ENCODE measurements around the gene PRLR. TPM values are rescaled to one million over a fixed set of nuclear protein-coding genes. Genes with fewer than 3 reads are reported as not detected.

Gene PRLR
- total RNA-seq, 4 donors from 2014 or later, result 0.98 to 4.0 (median 1.6) TPM

GRCh38 chr5:35182486-35182885, 47.8 kb downstream of the PRLR start:
- no peak for TF ChIP-seq CTCF (IDR thresholded peaks at IDR 0.05; ENCODE audit: low read depth)

DNA sequence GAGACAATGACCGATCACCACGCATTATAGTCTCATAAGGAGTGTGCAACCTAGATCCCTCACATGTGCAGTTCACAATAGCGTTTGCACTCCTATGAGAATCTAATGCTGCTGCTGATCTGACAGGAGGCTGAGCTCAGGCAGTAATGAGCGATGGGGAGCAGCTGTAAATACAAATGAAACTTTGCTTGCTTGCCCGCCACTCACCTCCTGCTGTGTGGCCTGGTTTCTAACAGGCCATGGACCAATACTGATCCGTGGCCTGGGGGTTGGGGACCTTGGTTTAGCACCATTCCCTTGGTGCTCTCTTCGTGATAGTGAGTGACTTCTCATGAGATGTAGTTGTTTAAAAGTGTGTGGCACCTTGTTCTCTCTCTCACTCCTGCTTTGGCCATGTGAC, 50.2 kb downstream of the PRLR start:
- no peak for TF ChIP-seq CTCF (IDR thresholded peaks at IDR 0.05; ENCODE audit: low read depth)

- no peak for TF ChIP-seq CTCF (IDR thresholded peaks at IDR 0.05; ENCODE audit: low read depth)
Measured at GRCh38 chr5:35177783-35178182, 52.5 kb downstream of the PRLR start.

DNA sequence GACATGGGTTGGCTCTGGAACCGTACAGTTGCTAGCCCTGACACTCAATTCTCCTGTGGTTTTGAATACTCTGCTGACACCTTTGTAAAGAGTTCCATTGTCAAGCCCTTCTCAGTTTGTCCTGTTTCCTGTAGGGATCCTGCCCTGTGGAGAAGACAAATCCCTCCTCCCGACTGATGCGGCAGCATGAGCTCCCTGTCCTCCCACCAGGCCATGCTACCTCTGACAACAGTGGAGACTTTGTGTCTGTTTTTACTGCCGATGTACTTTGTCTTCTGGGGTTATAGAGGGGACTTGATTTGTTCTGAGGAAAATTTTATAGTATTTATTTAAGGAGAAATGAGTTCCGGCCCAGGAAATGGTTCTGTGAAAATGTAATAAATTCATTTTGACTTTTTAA, 57.8 kb downstream of the PRLR start:
- TF ChIP-seq CTCF (IDR thresholded peaks at IDR 0.05; ENCODE audit: low read depth), result no peak

DNA sequence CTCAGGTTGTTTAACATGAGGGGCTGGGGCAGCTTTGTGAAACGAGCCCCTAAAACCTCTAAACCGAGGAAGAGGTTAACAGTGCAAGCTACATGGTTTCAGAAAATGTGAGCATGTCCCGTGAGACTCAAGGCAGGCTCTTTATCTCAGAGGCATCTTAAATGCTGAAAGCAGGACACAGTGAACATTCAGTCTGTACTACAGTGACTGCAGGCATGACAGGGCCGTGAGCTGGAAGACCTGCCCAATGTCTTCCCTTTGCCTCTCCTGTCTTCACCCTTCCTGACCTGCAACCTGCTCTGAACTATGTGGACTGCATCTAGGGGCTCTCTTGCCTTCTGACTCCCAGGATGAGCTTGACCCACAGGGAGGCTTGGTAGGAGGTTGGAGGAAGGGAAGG, 58.3 kb downstream of the PRLR start:
- no peak for TF ChIP-seq CTCF (IDR thresholded peaks at IDR 0.05; ENCODE audit: low read depth)

DNA sequence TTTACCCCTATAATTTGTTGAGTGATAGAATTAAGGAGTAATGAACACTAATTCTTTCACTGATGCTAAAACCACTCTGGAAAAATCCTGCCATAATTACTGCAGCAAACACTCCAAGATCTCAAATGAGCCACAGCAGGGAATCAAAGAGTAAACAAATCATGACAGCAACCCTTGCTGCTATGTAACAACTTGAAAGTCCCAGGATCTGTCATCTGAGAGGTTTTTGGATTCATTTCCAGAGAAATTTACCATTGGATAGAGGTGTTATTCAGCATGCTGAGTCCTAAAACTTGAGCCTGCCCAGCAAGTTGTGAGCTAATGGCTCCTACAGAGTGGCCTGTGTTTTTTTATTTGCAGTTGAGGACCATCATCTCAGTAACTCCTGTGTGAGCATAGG, 59.2 kb downstream of the PRLR start:
- no peak for TF ChIP-seq CTCF (IDR thresholded peaks at IDR 0.05; ENCODE audit: low read depth)

DNA sequence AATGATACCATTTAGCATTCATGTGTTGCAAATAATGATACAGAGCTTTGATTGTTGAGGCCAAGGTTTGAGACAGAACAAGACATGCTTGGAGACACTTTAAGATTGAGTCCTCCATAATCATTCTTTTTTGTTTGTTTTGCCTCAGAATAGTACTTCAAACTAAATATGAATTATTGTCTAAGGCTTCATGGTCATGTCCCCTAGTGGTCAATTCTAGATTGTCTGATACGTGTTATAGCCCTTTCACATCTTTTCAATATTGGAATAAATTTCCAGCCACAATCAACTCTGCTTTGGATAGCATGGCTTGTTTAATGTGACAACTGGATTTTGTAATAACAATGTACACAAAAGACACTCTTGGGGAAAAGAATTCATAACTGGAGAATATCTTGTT, 64.2 kb downstream of the PRLR start:
- no peak for TF ChIP-seq CTCF (IDR thresholded peaks at IDR 0.05; ENCODE audit: low read depth)
